ENCODE measurements around the gene CCNI2. TPM values are rescaled to one million over a fixed set of nuclear protein-coding genes. Genes with fewer than 3 reads are reported as not detected.
A peak's percentile ranks its signal among the peaks of the same experiment; 100 is the strongest.

The CCNI2 gene
- total and polyA plus RNA-seq, 8 donors: 0.42 to 2.5 (median 1.1) TPM

- H3K4me3 ChIP-seq: no peak overlapping the region
- H3K27me3 ChIP-seq: peaks cover 0 to 8% of the 10 kb centered on the region in 2 donors
- ATAC-seq: peak; percentile 18
- no peaks in the 10 kb centered on the region for H3K9me3 ChIP-seq
- no peak for TF ChIP-seq CTCF (IDR thresholded peaks at IDR 0.05)
- peaks cover 0 to 8% of the 10 kb centered on the region in 2 donors for H3K36me3 ChIP-seq
- no peak for DNase-seq
- intact Hi-C loops (cut with DNase I): no loop called here
- H3K27ac ChIP-seq: no peak overlapping the region
- no peaks in the 10 kb centered on the region for H3K4me1 ChIP-seq
Observed at GRCh38 chr5:132753135-132753987, 6.1 kb downstream of the CCNI2 start.

GRCh38 chr5:132754111-132754510 lies 6.9 kb downstream of the CCNI2 start:
- no peak overlapping the region for H3K4me3 ChIP-seq
- ATAC-seq: no peak
- DNase-seq: no peak
- H3K27ac ChIP-seq: no peak overlapping the region
- no peak for TF ChIP-seq CTCF (IDR thresholded peaks at IDR 0.05)
- no peaks in the 10 kb centered on the region for H3K4me1 ChIP-seq
- H3K36me3 ChIP-seq: peaks cover 0 to 16% of the 10 kb centered on the region in 2 donors
- intact Hi-C loops (cut with DNase I): no loop called here
- H3K9me3 ChIP-seq: no peaks in the 10 kb centered on the region
- H3K27me3 ChIP-seq: peaks cover 0 to under 1% of the 10 kb centered on the region in 2 donors

- Histone ChIP-seq H3K4me3 (no peak overlapping the region), H3K36me3 (peaks cover 0 to 24% of the 10 kb centered on the region in 2 donors), H3K4me1 (no peaks in the 10 kb centered on the region), H3K27ac (no peak overlapping the region), H3K9me3 (no peaks in the 10 kb centered on the region), H3K27me3 (no peaks in the 10 kb centered on the region)
- no peak for DNase-seq
- intact Hi-C loops (cut with DNase I): no loop called here
- TF ChIP-seq CTCF (IDR thresholded peaks at IDR 0.05): no peak
- no peak for ATAC-seq
Observed at GRCh38 chr5:132754947-132755346, 7.7 kb downstream of the CCNI2 start.

GRCh38 chr5:132756542-132756941 lies 9.3 kb downstream of the CCNI2 start:
- no peaks in the 10 kb centered on the region for H3K4me1 ChIP-seq
- peaks cover 0 to 40% of the 10 kb centered on the region in 2 donors for H3K36me3 ChIP-seq
- no peak for TF ChIP-seq CTCF (IDR thresholded peaks at IDR 0.05)
- H3K27me3 ChIP-seq: no peaks in the 10 kb centered on the region
- H3K27ac ChIP-seq: no peak overlapping the region
- H3K4me3 ChIP-seq: no peak overlapping the region
- H3K9me3 ChIP-seq: no peaks in the 10 kb centered on the region
- DNase-seq (no peak), ATAC-seq (no peak)
- intact Hi-C loops (cut with DNase I): no loop called here

GRCh38 chr5:132758451-132758850 lies 11.2 kb downstream of the CCNI2 start:
- no peak for ATAC-seq
- H3K27me3 ChIP-seq: no peaks in the 10 kb centered on the region
- no peak overlapping the region for H3K4me3 ChIP-seq
- no peaks in the 10 kb centered on the region for H3K9me3 ChIP-seq
- no peak for TF ChIP-seq CTCF (IDR thresholded peaks at IDR 0.05)
- peaks cover 0 to 59% of the 10 kb centered on the region in 2 donors for H3K36me3 ChIP-seq
- no peak for DNase-seq
- no peaks in the 10 kb centered on the region for H3K4me1 ChIP-seq
- intact Hi-C loops (cut with DNase I): no loop called here
- H3K27ac ChIP-seq: no peak overlapping the region

Data from left lung (tissue), 10 donors.